ENCODE results near the gene SLCO4A1. TPM values are rescaled to one million over a fixed set of nuclear protein-coding genes. Genes with fewer than 3 reads are reported as not detected.

SLCO4A1 gene
- polyA plus RNA-seq, 3 donors: 6.8 to 45.9 (median 37.8) TPM

DNA sequence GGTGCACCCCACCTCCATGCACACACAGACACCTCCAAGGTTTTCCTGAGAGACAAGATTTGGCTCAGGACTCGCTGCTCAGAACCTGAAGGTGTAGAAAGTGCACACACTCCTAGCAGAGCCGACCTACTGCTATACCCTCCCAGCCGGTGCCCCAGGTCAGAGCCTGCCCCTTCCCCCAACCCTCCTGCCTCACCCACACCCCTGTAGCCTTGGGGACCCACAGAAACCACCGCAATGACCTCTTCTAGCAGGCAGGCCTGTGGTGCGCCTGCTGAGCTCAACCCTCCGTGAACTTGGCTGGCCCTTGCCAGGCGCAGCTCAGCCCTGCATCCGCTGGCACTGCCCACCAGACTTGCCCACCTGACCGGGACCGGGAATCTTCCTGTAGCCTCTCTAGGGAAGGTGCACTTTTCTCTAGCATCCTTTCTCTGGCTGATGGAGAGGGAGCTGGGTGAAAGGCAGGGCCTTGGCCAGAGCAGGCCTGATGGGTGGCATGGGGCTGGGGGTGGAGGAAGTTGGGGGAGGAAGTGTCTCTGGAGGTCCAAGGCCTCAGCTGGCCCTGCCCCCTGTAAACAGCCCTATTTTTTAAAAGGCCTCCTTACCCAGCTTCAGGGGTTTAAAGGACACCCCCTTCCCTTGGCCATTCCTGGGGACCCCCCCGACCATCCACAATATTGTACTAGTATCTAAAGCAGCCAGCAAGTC, 36.9 kb upstream of the SLCO4A1 start:
- WGBS, 3 donors: 71 to 80% (median 77%) methylated on average over 11 of the region's 11 CpGs
- no peak overlapping the region for H3K27ac ChIP-seq (ENCODE audit: low read depth, low read length)

DNA sequence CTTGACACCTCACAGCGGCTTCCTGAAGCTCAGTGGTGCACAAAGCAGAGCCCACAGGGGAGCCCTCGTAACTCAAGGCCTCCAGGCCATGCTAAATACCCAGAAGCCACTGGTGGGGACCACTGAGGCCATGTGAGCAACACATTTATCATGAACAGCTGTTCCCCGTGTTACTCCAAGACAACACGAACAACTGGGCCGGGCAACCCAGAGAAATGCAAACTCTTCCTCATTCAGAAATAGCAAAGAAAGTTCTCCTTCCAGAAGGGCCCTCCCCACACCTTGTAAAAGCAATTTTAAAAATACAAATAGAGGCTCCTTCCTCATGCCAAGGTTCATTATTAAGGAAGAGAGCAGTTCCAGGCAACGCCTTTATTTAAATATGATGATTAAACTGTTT, 36.3 kb upstream of the SLCO4A1 start:
- no peak overlapping the region for H3K27ac ChIP-seq (ENCODE audit: low read depth, low read length)
- WGBS, 3 donors: 29 to 47% (median 41%) methylated on average over 6 of the region's 6 CpGs

DNA sequence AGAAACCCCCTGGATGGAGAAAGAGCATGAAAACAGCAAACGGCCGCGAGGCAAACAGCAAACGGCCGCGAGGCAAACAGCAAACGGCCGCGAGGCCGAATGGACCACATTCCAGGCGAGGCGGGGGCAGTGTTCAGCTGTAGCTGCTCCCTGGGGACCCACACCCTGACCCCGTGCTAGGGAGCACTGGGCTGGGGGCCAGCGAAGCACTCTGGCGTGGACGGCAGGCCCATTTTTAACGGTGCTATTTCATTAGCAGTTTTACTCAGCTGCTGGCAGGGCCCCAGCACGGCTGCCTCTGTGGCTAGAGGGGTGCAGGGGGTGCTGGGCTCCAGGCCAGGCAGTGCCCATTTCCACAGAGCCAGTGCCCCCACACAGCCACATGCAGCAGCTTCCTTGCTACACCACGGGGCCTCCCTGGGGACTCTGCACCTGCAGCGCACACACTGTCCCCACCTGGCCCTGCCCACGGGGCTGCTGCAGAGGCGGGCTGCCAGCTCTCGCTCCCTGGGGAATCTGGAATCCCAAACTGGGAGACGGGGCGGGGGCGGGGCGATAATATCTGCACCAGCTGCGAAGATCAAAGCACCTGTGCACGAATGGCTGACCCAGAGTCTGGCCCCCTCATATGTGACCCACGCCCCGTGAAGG, 35.6 kb upstream of the SLCO4A1 start:
- no peak overlapping the region for H3K27ac ChIP-seq (ENCODE audit: low read depth, low read length)
- 20 to 31% (median 21%) methylated on average over 31 of the region's 31 CpGs for WGBS, 3 donors

DNA sequence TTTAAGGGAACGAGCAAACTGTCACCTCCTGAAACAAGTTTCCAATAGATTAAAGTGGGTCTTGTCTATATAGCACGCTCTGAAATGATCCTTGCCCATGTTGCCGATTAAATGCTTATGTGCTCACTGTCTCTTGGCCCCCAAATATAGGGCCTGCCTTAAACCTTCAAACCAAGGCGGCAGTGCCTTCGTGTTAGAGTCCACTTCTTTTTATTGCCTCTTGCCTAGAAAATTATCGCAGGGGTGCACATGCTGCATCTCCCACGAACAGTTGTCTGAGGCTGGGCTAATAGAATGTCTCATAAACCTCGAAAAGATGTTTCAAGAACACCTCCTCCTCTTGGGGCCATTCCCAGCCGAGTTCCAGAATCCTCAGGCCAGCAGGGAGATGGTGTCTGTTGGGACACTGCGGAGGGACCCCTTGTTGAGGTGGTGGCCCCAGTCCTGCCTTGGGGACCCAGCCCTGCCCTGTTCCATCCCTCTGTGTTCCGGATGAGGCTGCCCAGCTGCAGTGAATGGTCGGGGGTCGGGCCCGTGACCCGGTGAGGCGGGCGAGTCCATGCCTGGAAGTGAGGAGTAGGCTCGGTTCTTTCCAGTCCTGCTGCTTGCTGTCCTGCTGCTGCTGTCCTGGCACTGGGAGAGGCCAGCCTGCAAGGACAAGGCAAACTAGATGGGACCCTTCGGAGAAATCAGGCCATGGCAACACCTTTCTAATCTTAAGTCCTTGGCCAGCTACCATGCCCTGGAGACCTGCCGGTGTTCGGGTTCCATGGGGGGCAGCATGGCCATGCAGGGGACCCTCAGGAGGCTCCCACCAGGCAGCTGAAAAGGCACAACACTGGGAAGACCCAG, 34.7 kb upstream of the SLCO4A1 start:
- no peak overlapping the region for H3K27ac ChIP-seq (ENCODE audit: low read depth, low read length)
- 73 to 88% (median 84%) methylated on average over 21 of the region's 21 CpGs for WGBS, 3 donors

DNA sequence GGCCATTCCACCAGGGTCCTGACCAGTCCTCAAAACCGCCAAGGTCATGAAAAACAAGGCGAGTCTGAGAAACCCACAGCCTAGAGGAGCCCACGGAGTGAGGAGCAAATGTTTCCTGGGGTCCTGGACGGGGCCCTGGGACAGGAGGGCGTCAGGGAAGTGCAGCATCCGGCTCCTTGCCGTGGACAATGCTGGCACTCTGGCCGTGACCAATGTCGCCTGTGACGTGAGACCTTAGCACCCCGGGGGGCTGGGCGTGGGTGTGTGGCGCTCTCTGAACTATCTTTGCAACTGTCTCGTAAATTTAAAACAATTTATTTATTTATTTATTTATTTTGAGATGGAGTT, 34.1 kb upstream of the SLCO4A1 start:
- no peak overlapping the region for H3K27ac ChIP-seq (ENCODE audit: low read depth, low read length)
- WGBS, 3 donors: 83 to 95% (median 89%) methylated on average over 14 of the region's 14 CpGs

DNA sequence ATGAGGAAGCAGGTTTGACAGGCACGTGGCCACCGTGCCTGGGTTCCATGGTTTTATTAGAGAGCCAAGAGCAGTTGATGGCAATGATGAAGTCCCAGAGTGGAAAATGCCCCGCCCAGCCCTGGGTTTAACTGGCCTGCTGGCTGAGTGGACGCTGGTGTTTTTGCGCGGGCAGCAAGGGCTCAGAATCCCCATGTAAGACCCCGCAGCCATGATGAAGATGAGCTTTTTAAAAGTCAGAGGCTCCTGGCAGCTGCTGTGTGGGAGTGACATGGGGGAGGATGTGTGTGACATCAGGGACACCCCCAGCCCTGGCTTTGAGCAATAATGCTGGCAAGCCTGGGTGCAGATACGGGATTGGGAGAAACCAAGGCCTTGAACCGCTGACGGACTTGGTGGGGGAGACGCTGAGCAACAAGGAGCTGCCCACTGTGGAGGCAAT, 33.0 kb upstream of the SLCO4A1 start:
- no peak overlapping the region for H3K27ac ChIP-seq (ENCODE audit: low read depth, low read length)
- WGBS, 3 donors: 81 to 85% (median 83%) methylated on average over 11 of the region's 11 CpGs

DNA sequence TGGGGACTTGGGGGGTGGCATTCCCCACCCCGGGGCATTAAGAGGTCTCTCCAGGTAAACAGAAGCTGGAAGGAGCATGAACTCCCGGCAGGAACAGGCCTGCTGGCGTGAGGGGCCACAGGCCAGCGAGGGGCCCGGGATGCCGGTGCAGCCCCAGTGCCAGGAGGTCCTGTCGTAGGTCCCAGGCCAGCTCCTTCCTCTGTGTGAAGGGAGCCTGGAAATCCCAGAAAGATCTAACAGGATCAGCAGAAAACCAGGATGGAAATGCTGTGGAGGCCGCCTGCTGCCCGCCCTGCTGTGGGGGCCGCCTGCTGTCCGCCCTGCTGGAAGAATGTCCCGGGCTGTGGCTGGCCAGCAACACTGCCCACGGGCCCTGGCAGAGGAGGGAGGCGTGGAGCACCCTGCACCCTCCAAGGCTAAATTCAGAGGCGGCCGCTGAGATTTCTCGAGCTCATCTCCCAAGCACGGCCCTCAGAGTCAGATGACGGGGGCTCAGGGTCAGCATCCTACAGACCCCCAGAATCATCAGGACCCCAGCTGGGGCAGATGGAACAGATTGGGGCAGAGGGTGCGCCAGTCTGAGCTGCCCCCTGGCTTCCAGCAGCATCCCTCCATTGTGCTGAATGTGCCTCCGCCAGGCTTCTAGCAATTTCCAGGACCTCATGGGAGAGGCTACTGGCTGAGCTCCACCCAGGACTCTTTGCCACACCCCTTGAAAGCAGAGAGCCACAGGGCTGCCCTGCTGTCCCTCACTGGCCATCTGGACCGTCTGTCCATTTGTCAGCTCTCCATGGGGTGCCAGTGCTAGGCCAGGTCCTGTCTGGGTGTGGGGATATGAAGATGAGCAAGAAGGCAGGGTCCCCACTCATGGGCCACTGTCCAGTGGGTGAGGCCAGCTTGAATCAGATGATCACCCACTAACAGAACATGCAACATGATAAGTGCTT, 32.2 kb upstream of the SLCO4A1 start:
- WGBS, 3 donors: 73 to 86% (median 82%) methylated on average over 21 to 22 of the region's 22 CpGs
- no peak overlapping the region for H3K27ac ChIP-seq (ENCODE audit: low read depth, low read length)

DNA sequence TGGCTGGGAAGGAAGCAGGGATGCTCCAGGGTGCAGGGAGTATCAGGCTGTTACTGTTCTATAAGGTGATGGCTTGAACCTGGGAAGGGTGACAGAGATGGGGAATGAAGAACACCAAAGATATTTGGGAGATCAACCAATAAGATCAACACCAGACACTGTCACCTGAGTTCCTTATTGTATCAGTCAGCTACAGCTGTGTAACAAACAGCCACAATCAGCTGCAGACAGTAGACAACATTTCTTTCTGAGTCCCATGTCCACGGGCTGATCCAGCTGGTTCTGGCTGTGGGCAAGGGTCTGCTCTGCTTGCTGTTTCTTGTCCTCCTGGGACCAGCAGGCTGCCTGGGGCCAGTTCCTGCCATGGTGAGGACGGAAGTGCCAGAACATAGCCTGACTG, 31.3 kb upstream of the SLCO4A1 start:
- no peak overlapping the region for H3K27ac ChIP-seq (ENCODE audit: low read depth, low read length)
- WGBS, 3 donors: 87 to 100% (median 90%) methylated on average over 2 of the region's 2 CpGs

DNA sequence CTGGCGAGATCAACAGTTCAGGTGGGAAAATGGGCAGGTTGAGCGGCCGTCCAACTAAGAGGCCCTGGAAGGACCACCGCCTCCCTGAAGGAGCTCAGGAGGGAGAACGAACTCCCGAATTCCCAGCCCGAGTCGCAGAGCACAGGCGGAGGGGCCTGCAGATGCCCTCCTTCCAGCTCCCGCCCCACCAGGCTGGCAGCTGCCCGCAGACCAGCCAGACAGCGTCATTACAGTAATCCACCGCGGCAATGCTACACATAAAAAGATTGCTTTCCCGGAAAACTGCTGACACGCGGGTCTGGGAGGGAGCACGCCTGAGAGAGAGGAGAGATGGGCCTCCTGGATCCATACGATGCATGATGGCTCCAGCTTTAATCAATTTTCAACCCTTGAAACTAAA, 30.5 kb upstream of the SLCO4A1 start:
- WGBS, 3 donors: 79 to 87% (median 83%) methylated on average over 19 of the region's 19 CpGs
- no peak overlapping the region for H3K27ac ChIP-seq (ENCODE audit: low read depth, low read length)

DNA sequence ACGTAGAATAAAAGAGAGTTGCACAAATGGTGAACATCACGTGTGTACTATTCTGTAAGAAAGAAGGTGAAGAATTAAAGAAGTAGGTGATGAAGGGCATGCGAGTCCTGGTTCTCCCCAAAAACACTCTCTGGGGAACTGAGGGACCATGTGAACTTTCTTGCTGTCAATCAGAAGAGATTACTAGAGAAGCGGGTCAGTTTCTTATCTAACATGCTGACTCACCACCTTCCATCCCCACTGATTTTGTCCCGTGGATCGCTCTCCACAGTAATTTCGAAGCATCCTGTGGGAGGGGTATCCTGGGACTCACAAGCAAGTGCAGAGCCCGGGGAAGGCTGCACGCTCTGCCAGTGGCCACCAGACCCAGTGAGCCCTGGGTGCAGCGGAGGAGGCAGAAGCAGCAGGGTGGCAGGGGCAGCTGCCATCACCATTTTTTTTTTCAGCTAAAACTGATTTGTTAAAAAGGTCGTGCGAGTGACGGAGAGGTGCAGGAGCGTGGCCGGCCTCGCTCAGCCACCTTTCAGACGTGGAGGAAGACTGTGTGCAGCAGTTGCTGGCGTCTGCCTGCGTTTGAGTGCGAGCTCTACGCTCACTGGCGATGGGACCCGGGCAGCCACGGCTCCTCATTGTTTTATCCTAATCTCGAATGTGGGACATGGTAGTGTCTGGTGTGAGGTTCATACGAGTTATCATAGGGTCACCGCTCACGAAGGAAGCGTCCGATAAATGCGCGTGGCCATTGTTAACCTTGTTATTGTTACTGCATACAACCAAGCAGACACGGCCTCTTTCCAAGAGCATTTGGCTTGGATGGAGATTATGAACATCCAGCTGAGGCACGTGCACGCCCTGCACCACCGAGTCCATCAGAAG, 28.0 kb upstream of the SLCO4A1 start:
- 73 to 82% (median 81%) methylated on average over 36 of the region's 36 CpGs for WGBS, 3 donors
- no peak overlapping the region for H3K27ac ChIP-seq (ENCODE audit: low read depth, low read length)

DNA sequence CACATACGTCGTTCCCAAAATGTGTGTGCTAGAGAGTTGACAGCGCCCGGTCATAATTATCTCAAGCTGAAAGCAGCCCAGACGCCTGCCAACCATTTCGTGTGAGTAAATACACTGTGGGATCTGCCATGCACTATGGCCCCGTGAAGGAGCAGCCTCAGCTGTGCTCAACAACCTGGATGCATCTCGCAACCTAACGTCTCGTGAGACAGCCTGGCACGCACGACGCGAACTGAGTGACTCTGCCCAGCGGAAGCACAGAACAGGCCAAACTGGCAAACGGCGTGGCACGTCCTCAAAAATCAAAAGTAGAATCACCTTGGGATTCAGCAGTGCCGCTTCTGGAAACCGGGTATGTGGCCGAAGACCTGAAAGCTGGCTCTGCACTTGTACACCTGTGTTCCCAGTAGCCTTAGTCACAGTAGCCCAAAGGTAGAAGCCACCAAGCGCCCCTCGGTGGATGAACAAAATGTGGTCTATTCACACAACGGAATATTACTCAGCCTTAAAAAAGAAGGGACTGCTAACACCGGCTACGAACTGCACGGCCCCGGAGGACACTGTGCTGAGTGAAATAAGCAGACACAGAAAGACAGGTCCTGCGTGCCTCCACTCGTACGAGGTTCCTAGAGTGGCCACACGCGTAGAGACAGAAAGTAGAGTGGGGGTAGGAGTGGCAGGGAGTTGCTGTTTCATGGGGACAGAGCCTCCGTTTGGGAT, 27.2 kb upstream of the SLCO4A1 start:
- WGBS, 3 donors: 86 to 92% (median 91%) methylated on average over 34 of the region's 34 CpGs
- no peak overlapping the region for H3K27ac ChIP-seq (ENCODE audit: low read depth, low read length)

DNA sequence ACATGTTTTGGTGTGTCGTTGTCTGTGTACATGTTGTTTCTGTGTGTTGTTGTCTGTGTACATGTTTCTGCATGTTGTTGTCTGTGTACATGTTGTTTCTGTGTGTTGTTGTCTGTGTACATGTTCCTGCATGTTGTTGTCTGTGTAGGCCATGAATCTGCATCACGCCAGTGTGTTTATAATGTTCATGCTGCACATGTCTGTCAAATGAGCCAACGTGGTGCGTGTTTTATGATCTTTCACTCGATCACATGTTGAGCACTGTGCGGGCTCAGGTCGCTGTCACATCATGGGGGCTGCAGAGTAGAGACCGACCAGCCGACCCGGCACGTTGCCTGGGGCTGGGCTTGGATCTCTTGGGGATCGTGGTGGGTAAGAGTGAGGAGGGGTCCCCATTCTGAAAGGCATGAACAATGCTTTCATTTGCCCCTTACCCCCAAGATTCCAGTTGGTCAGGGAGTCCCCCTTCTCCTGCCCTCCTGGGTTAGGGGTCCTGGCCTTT, 26.5 kb upstream of the SLCO4A1 start:
- no peak overlapping the region for H3K27ac ChIP-seq (ENCODE audit: low read depth, low read length)
- WGBS, 3 donors: 85 to 95% (median 92%) methylated on average over 12 of the region's 12 CpGs

DNA sequence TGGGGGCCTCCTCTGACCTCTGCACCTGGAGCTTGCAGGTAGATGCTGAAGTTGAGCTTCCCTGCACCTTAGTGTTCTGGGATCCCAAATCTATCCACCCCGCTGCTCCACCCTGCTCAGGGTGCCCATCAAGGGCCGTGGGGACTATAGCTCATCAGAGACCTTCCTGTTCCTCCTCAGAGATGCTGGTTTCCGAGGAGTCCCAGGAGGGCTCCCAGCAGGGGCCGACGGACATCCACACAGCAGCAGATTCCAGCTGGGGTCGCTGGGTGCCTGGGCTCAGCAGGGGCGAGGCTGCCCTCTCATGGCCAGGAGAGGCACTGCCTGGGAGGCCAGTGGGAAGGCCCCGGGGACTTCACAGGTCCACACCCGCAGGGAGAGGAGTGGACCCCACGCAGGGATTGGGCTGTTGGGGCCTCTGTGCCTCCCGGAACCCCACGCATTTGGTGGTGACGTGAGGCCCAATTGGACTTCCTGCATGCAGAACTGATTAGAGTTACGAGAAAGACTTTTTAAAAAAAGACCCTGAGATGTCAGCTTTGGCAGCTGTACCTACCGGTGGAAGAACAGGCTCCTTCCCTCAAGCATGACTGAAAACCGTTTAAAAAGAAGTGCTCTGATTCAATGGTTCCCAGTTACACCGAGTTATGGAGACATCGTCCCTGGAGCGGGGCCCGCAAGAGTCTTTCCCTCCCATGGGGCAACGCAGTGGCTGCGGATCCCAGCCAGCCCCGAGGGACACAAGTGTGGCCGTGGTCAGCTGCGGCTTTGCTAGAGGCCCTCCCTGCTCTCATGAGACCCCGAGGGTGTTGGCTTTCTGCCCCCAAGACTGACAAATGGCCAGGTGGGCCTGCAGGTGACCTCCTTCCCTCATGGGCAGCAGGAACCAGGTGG, 25.3 kb upstream of the SLCO4A1 start:
- WGBS, 3 donors: 23 to 30% (median 27%) methylated on average over 26 of the region's 26 CpGs
- peak overlapping the region; percentile 63 for H3K27ac ChIP-seq (ENCODE audit: low read depth, low read length)

DNA sequence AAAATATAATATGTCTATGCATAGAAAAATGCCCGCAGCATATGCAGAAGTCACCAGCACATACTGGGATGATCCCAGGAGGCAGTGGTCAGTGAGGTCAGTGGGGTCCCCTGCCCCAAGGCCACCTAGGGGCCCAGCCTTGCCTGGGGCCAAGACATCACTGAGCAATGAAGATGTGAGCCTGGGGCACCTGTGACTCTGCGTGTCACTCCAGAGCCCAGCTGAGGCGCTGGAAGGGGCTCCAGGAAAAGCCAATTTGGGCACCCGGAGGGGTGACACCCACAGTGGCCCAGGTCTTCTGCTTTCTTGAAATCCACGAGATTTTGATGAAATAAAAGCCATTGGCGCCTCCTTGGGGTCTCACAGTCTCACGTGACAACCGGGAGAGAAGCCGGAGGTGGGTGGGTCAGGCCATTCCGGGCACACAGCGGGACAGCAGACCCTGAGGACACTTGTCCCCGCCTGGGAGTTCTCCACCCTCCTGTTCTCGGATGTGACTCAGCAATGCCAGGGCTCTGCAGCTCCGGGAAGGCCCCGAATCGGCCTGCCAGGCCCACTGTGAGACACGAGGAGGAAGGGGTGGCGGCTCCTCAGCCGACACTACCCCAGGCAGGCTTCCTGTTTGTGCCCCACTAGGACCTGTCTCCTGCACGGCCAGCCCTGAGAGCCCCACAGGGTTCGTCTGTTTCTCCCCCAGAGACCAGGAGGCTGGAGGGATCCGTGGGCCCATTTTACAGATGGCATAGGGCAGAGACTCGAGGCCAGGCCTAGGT, 24.4 kb upstream of the SLCO4A1 start:
- 43 to 75% (median 49%) methylated on average over 23 of the region's 23 CpGs for WGBS, 3 donors
- H3K27ac ChIP-seq (ENCODE audit: low read depth, low read length): peak overlapping the region; percentile 63

Measured in adipose tissue (tissue), 3 donors.